ENCODE data around the gene AKTIP. TPM values are rescaled to one million over a fixed set of nuclear protein-coding genes. Genes with fewer than 3 reads are reported as not detected.

Gene AKTIP
- polyA plus RNA-seq, 3 donors = 40.4 to 54.8 (median 47.2) TPM

GRCh38 chr16:53501216-53501859 is 1.7 kb downstream of the AKTIP start:
- no peak for DNase-seq (ENCODE audit: extremely low read depth in 1 of 11, low read depth in 9 of 11, low spot score in 4 of 11)

DNA sequence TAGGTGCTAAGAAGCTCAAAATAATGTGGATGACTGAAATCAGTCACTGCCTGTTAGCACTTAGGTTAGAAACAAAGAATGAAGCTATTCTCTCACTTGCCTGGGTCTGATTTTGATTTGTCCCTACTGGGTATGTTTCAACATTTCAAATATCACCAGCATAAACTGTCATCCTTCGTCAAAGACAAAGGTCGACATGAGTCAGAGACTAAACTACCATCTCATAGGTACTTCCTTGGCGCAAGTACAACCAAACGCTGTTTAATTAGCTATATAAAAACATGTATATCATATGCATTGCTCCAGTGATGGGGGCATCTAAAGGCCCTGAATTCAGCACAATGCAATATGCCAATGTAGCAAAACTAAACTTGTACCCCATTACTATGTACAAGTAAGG is 4.0 kb downstream of the AKTIP start:
- no peak for DNase-seq (ENCODE audit: extremely low read depth in 1 of 11, low read depth in 9 of 11, low spot score in 4 of 11)

- DNase-seq (ENCODE audit: extremely low read depth in 1 of 11, low read depth in 9 of 11, low spot score in 4 of 11) = no peak
Observed at GRCh38 chr16:53495325-53495724, 7.7 kb downstream of the AKTIP start.

GRCh38 chr16:53494636-53495035 is 8.4 kb downstream of the AKTIP start:
- DNase-seq (ENCODE audit: extremely low read depth in 1 of 11, low read depth in 9 of 11, low spot score in 4 of 11) = no peak

DNA sequence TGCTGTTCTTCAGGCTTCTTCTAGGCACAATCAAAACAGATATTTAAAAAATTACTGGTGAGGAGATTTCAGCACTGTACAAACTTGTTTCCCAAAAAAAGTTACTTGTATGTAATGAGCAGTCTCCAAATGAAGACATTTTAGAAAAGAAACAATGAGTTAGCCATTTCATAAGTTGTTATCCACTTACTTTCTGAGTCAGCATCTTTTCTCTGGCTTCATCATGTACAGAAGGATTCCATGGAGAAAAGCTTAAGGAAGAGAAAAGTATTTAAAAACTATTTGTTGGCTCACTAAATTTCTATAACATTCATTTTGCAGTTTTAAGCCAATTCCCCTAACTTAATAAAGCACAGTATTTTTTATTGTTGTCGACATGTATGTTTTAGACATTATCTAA is 10.5 kb downstream of the AKTIP start:
- no peak for DNase-seq (ENCODE audit: extremely low read depth in 1 of 11, low read depth in 9 of 11, low spot score in 4 of 11)

- DNase-seq (ENCODE audit: extremely low read depth in 1 of 11, low read depth in 9 of 11, low spot score in 4 of 11) = no peak
Observed at GRCh38 chr16:53489755-53490154, 13.3 kb downstream of the AKTIP start.

- no peak for DNase-seq (ENCODE audit: extremely low read depth in 1 of 11, low read depth in 9 of 11, low spot score in 4 of 11)
Observed at GRCh38 chr16:53486230-53486629, 16.8 kb downstream of the AKTIP start.

- DNase-seq (ENCODE audit: extremely low read depth in 1 of 11, low read depth in 9 of 11, low spot score in 4 of 11) = no peak
Observed at GRCh38 chr16:53484542-53484941, 18.5 kb downstream of the AKTIP start.

GRCh38 chr16:53482123-53482522 is 20.9 kb downstream of the AKTIP start:
- DNase-seq (ENCODE audit: extremely low read depth in 1 of 11, low read depth in 9 of 11, low spot score in 4 of 11) = no peak

GRCh38 chr16:53480394-53480793 is 22.6 kb downstream of the AKTIP start:
- DNase-seq (ENCODE audit: extremely low read depth in 1 of 11, low read depth in 9 of 11, low spot score in 4 of 11) = no peak

DNA sequence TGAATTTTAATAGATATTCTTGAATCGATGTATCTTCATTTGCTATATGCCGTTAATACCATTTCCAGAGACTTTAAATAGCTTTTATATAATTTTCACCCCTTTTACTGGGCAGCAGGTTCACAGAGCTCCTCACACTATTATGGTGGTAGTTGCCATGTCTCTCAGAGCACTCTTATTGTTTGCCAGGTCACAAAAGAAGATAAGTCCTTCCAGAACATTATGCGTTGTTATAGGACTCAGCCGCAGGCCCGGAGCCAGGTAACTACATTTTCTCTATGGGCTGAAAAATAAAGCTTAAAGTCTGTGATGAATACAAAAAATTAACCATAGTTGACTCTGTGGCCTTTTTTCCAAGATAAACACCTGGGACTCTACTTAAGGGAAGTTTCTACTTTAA is 24.0 kb downstream of the AKTIP start:
- no peak for DNase-seq (ENCODE audit: extremely low read depth in 1 of 11, low read depth in 9 of 11, low spot score in 4 of 11)

DNA sequence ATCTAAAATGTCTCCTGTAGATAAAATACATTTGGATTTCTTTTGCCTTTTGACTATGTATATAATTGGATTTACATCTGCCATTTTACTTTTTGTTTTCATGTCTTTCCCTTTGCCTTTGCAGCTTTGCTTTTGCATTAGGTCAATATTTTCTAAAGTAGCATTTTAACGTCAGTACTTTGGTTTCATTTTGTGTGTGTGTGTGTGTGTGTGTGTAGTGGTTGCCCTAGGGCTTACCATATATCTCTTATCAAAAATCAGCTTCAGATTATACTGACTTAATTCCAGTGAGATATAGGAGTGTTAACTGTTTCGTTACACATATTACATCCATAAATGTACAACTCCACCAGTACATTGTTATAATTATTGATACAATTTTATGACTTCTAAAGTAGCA is 26.1 kb downstream of the AKTIP start:
- no peak for DNase-seq (ENCODE audit: extremely low read depth in 1 of 11, low read depth in 9 of 11, low spot score in 4 of 11)

- no peak for DNase-seq (ENCODE audit: extremely low read depth in 1 of 11, low read depth in 9 of 11, low spot score in 4 of 11)
Observed at GRCh38 chr16:53465606-53466280, 37.3 kb downstream of the AKTIP start.

- no peak for DNase-seq (ENCODE audit: extremely low read depth in 1 of 11, low read depth in 9 of 11, low spot score in 4 of 11)
Observed at GRCh38 chr16:53458635-53459034, 44.4 kb downstream of the AKTIP start.

- DNase-seq (ENCODE audit: extremely low read depth in 1 of 11, low read depth in 9 of 11, low spot score in 4 of 11) = no peak
Observed at GRCh38 chr16:53457670-53458069, 45.3 kb downstream of the AKTIP start.

- no peak for DNase-seq (ENCODE audit: extremely low read depth in 1 of 11, low read depth in 9 of 11, low spot score in 4 of 11)
Observed at GRCh38 chr16:53456625-53457024, 46.4 kb downstream of the AKTIP start.

DNA sequence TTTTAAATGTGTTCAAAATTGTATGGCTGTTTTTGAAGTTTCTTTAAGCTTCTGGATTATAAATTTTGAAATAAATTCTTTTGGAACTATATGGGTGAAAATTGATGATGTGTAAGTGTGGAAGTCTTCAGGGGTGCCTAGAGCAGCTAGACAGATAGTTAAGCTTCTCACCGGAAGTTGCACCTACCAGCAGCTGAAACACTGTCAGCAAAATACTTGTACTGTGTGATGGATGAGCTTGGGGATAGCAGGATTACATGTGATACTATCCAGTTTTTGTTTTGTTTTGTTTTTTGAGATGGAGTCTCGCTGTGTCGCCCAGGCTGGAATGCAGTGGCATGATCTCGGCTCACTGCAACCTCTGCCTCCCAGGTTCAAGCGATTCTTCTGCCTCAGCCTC is 49.1 kb downstream of the AKTIP start:
- DNase-seq (ENCODE audit: extremely low read depth in 1 of 11, low read depth in 9 of 11, low spot score in 4 of 11) = no peak

GRCh38 chr16:53449816-53450517 is 53.0 kb downstream of the AKTIP start:
- DNase-seq (ENCODE audit: extremely low read depth in 1 of 11, low read depth in 9 of 11, low spot score in 4 of 11) = no peak

- no peak for DNase-seq (ENCODE audit: extremely low read depth in 1 of 11, low read depth in 9 of 11, low spot score in 4 of 11)
Observed at GRCh38 chr16:53446090-53446489, 56.9 kb downstream of the AKTIP start.

DNA sequence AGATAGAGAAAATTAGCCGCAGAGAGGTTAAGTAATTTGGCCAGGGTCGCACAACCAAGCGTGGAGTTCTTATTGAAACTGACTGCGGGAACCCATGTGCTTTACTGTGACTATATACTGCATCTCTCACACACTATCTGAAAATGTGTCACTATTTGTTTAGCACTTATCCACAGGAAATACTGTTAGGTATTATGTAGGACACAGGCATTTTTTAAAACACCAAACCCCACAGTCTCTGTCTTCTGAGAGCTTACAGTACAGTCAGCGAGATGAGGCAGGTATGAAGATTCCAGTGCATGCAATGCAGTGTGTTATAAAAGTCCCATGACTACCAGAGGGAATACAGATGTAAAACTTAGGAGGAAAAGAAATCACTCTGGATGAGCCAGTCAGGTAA is 57.5 kb downstream of the AKTIP start:
- DNase-seq (ENCODE audit: extremely low read depth in 1 of 11, low read depth in 9 of 11, low spot score in 4 of 11) = no peak
